Measurements from ENCODE around the gene LBP. TPM values are rescaled to one million over a fixed set of nuclear protein-coding genes. Genes with fewer than 3 reads are reported as not detected.

Gene LBP
- total and polyA plus RNA-seq, 2 experiments from 2014 or later: 0.10 to 0.19 TPM

- TF ChIP-seq ZNF462 (CRISPR knock-in tag; IDR thresholded peaks at IDR 0.05): no peak
- no peak for TF ChIP-seq POLR2AphosphoS5 (IDR thresholded peaks at IDR 0.05; ENCODE audit: low read depth)
- TF ChIP-seq ZNF331 (CRISPR knock-in tag; IDR thresholded peaks at IDR 0.05; ENCODE audit: low read depth): no peak
- TF ChIP-seq ETS1 (IDR thresholded peaks at IDR 0.05): no peak
- TF ChIP-seq CREB1 (CRISPR knock-in tag; IDR thresholded peaks at IDR 0.05; ENCODE audit: low read depth): no peak
- no peak for TF ChIP-seq NANOG (IDR thresholded peaks at IDR 0.05; ENCODE audit: borderline replicate concordance)
Observed at GRCh38 chr20:38358556-38358955, 12.3 kb downstream of the LBP start (continued).

GRCh38 chr20:38363004-38363747 is 16.9 kb downstream of the LBP start:
- no peak overlapping the region for H3K27ac Mint-ChIP-seq

More at GRCh38 chr20:38363004-38363747, 16.9 kb downstream of the LBP start:
- Histone ChIP-seq H3K4me1 (ENCODE audit: insufficient read depth) (no peaks in the 10 kb centered on the region), H3K36me3 (ENCODE audit: insufficient read depth) (no peaks in the 10 kb centered on the region), H3K79me2 (replicated peaks; ENCODE audit: insufficient read depth) (no peaks in the 10 kb centered on the region), H3K27ac (ENCODE audit: low read depth) (no peak overlapping the region), H3K4me3 (no peak overlapping the region), H4K20me1 (replicated peaks; ENCODE audit: insufficient read depth) (no peaks in the 10 kb centered on the region), H3F3A (replicated peaks; ENCODE audit: low read depth) (no peaks in the 10 kb centered on the region), H2AFZ (no peak overlapping the region), H3K9me2 (ENCODE audit: insufficient read depth) (no peaks in the 10 kb centered on the region), H3K4me2 (no peak overlapping the region), H3K27me3 (ENCODE audit: insufficient read depth) (no peaks in the 10 kb centered on the region)
- H3K4me1 Mint-ChIP-seq: no peaks in the 10 kb centered on the region
- H3K9me3 Mint-ChIP-seq: no peaks in the 10 kb centered on the region
- no peak overlapping the region for H3K4me3 Mint-ChIP-seq
- no peak for ATAC-seq
- DNase-seq (ENCODE audit: low spot score): no peak
- TF ChIP-seq JUNB (IDR thresholded peaks at IDR 0.05; ENCODE audit: unreplicated experiment) (no peak), ZNF114 (CRISPR knock-in tag; IDR thresholded peaks at IDR 0.05) (no peak), EZH2phosphoT487 (IDR thresholded peaks at IDR 0.05; ENCODE audit: unreplicated experiment) (no peak), CREB1 (CRISPR knock-in tag; IDR thresholded peaks at IDR 0.05; ENCODE audit: low read depth) (no peak), NANOG (IDR thresholded peaks at IDR 0.05; ENCODE audit: borderline replicate concordance) (no peak), POLR2AphosphoS5 (IDR thresholded peaks at IDR 0.05; ENCODE audit: low read depth) (no peak), EZH2 (IDR thresholded peaks at IDR 0.05; ENCODE audit: low read depth, unreplicated experiment) (no peak), STAT1 (IDR thresholded peaks at IDR 0.05; ENCODE audit: unreplicated experiment) (no peak), ZNF331 (CRISPR knock-in tag; IDR thresholded peaks at IDR 0.05; ENCODE audit: low read depth) (no peak)
- TF ChIP-seq, protein P1, sequence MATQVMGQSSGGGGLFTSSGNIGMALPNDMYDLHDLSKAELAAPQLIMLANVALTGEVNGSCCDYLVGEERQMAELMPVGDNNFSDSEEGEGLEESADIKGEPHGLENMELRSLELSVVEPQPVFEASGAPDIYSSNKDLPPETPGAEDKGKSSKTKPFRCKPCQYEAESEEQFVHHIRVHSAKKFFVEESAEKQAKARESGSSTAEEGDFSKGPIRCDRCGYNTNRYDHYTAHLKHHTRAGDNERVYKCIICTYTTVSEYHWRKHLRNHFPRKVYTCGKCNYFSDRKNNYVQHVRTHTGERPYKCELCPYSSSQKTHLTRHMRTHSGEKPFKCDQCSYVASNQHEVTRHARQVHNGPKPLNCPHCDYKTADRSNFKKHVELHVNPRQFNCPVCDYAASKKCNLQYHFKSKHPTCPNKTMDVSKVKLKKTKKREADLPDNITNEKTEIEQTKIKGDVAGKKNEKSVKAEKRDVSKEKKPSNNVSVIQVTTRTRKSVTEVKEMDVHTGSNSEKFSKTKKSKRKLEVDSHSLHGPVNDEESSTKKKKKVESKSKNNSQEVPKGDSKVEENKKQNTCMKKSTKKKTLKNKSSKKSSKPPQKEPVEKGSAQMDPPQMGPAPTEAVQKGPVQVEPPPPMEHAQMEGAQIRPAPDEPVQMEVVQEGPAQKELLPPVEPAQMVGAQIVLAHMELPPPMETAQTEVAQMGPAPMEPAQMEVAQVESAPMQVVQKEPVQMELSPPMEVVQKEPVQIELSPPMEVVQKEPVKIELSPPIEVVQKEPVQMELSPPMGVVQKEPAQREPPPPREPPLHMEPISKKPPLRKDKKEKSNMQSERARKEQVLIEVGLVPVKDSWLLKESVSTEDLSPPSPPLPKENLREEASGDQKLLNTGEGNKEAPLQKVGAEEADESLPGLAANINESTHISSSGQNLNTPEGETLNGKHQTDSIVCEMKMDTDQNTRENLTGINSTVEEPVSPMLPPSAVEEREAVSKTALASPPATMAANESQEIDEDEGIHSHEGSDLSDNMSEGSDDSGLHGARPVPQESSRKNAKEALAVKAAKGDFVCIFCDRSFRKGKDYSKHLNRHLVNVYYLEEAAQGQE (IDR thresholded peaks at IDR 0.05; ENCODE audit: unreplicated experiment): no peak
- H3K27me3 Mint-ChIP-seq (ENCODE audit: insufficient read depth, low read depth, poor library complexity): no peaks in the 10 kb centered on the region
- no peaks in the 10 kb centered on the region for H3K36me3 Mint-ChIP-seq (ENCODE audit: low read depth)

Data from GM23338 (cell line).